DOHH2 (cell line): ENCODE measurements around the gene S100A3.

Source experiments
- H3F3A ChIP-seq: fragments of 200-600 bp; sonication (generic), shearing (Covaris generic); 2 replicates; pipeline ENCODE4 v1.6.0; 2016; ENCODE audit warnings: antibody characterized with exemption, mild to moderate bottlenecking; ENCODE audit not compliant: control insufficient read depth, insufficient read depth
- H3K27ac ChIP-seq: fragments of 200-600 bp; sonication (generic); 2 replicates; pipeline ENCODE4 v1.5.1; 2014; ENCODE audit warnings: low read depth, mild to moderate bottlenecking, low read length, moderate library complexity
- H3K27me3 ChIP-seq: fragments of 200-600 bp; sonication (generic); 2 replicates; pipeline ENCODE4 v1.6.1; 2014; ENCODE audit warnings: mild to moderate bottlenecking, low read length, mixed read lengths; ENCODE audit not compliant: control insufficient read depth
- H3K36me3 ChIP-seq: fragments of 200-600 bp; sonication (generic); 2 replicates; pipeline ENCODE4 v1.6.1; 2014; ENCODE audit warnings: mild to moderate bottlenecking, low read length, moderate library complexity, mixed read lengths; ENCODE audit not compliant: control insufficient read depth
- H3K4me1 ChIP-seq: fragments of 200-600 bp; sonication (generic); 2 replicates; pipeline ENCODE4 v1.6.1; 2014; ENCODE audit warnings: mild to moderate bottlenecking, low read length, mixed read lengths; ENCODE audit not compliant: control insufficient read depth
- H3K4me2 ChIP-seq: fragments of 200-600 bp; sonication (generic); 2 replicates; pipeline ENCODE4 v1.6.0; 2014; ENCODE audit warnings: mild to moderate bottlenecking, low read length, moderate library complexity
- H3K4me3 ChIP-seq: fragments of 200-600 bp; sonication (generic); 2 replicates; pipeline ENCODE4 v1.5.1; 2014; ENCODE audit warnings: mild to moderate bottlenecking, low read length, mixed read lengths
- H3K79me2 ChIP-seq: fragments of 200-600 bp; sonication (generic); 2 replicates; pipeline ENCODE4 v1.6.1; 2014; ENCODE audit warnings: mild to moderate bottlenecking, low read length, mixed read lengths; ENCODE audit not compliant: control insufficient read depth
- H3K9me2 ChIP-seq: fragments of 200-600 bp; sonication (generic); replicated peaks from 2 replicates; pipeline ENCODE4 v1.6.1; 2014; ENCODE audit warnings: mild to moderate bottlenecking, low read length, mixed read lengths; ENCODE audit not compliant: control insufficient read depth
- H3K9me3 ChIP-seq: fragments of 200-600 bp; sonication (generic); 2 replicates; pipeline ENCODE4 v1.6.1; 2014; ENCODE audit warnings: antibody characterized with exemption, low read length, mixed read lengths; ENCODE audit not compliant: control insufficient read depth, insufficient read depth
- H4K20me1 ChIP-seq: fragments of 200-600 bp; sonication (generic); 2 replicates; pipeline ENCODE4 v1.6.0; 2014; ENCODE audit warnings: low read depth, mild to moderate bottlenecking, antibody characterized with exemption, low read length, moderate library complexity; ENCODE audit not compliant: control insufficient read depth, insufficient read depth
- EZH2phosphoT487 ChIP-seq: fragments of 200-600 bp; sonication (generic); IDR thresholded peaks from 2 replicates; pipeline ENCODE4 v1.6.1; 2017; ENCODE audit warnings: borderline replicate concordance, mild to moderate bottlenecking, antibody characterized with exemption, low read length, moderate library complexity, mixed read lengths
- TF ChIP-seq, protein P1 (sequence below): fragments of 200-600 bp; sonication (generic); IDR thresholded peaks from one replicate; pipeline ENCODE4 v1.5.1; 2014; ENCODE audit warnings: antibody characterized with exemption, mild to moderate bottlenecking, low read depth, low read length; ENCODE audit not compliant: poor library complexity, severe bottlenecking

Gene S100A3

GRCh38 chr1:153513666-153514065 lies 35.4 kb downstream of the S100A3 start:
- no peaks in the 10 kb centered on the region for H3F3A ChIP-seq
- H3K9me3 ChIP-seq, result no peaks in the 10 kb centered on the region
- no peaks in the 10 kb centered on the region for H3K36me3 ChIP-seq
- H4K20me1 ChIP-seq, result no peaks in the 10 kb centered on the region
- peaks cover 5% of the 10 kb centered on the region; the same call in 1 of the 2 replicates for H3K4me1 ChIP-seq
- H3K27me3 ChIP-seq, result 0 out of 2 replicates have a peak, but pooled peaks cover 3% of the 10 kb centered on the region
- no peak overlapping the region for H3K27ac ChIP-seq
- TF ChIP-seq, protein P1, sequence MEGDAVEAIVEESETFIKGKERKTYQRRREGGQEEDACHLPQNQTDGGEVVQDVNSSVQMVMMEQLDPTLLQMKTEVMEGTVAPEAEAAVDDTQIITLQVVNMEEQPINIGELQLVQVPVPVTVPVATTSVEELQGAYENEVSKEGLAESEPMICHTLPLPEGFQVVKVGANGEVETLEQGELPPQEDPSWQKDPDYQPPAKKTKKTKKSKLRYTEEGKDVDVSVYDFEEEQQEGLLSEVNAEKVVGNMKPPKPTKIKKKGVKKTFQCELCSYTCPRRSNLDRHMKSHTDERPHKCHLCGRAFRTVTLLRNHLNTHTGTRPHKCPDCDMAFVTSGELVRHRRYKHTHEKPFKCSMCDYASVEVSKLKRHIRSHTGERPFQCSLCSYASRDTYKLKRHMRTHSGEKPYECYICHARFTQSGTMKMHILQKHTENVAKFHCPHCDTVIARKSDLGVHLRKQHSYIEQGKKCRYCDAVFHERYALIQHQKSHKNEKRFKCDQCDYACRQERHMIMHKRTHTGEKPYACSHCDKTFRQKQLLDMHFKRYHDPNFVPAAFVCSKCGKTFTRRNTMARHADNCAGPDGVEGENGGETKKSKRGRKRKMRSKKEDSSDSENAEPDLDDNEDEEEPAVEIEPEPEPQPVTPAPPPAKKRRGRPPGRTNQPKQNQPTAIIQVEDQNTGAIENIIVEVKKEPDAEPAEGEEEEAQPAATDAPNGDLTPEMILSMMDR, result no peak
- no peak for TF ChIP-seq EZH2phosphoT487
- H3K4me3 ChIP-seq, result no peak overlapping the region
- H3K4me2 ChIP-seq, result no peak overlapping the region
- H3K9me2 ChIP-seq, result no peaks in the 10 kb centered on the region
- H3K79me2 ChIP-seq, result no peaks in the 10 kb centered on the region

DNA sequence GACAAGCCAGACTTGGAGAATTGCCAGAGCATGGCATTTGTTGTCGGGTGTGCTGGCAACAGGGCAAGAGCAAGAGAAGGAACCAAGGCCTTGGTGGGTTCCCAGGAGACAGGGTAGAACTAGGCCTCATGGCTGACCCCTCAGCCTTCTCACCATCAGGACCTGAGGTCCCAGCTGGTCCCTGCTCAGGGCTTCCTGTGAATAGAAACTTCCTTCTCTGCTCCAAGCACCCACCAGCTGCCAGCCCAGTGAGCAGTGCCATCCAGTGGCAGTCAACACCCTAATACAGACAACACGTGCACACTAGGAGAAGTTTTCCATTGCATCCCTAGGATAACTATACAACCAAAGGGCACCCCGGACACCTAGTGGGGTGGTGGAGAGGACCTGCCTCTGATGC lies 36.0 kb downstream of the S100A3 start:
- Histone ChIP-seq H3F3A (no peaks in the 10 kb centered on the region), H4K20me1 (no peaks in the 10 kb centered on the region), H3K27me3 (0 out of 2 replicates have a peak, but pooled peaks cover 3% of the 10 kb centered on the region), H3K79me2 (no peaks in the 10 kb centered on the region), H3K4me3 (no peak overlapping the region), H3K4me2 (no peak overlapping the region), H3K36me3 (no peaks in the 10 kb centered on the region), H3K9me2 (no peaks in the 10 kb centered on the region), H3K9me3 (no peaks in the 10 kb centered on the region), H3K4me1 (peaks cover 5% of the 10 kb centered on the region; the same call in 1 of the 2 replicates), H3K27ac (no peak overlapping the region)
- TF ChIP-seq, protein P1, result no peak
- no peak for TF ChIP-seq EZH2phosphoT487

GRCh38 chr1:153510984-153511410 lies 38.1 kb downstream of the S100A3 start:
- Histone ChIP-seq H3K9me3 (no peaks in the 10 kb centered on the region), H3K4me1 (peaks cover 5% of the 10 kb centered on the region; the same call in 1 of the 2 replicates), H3K4me3 (no peak overlapping the region), H3K9me2 (no peaks in the 10 kb centered on the region), H3K27ac (no peak overlapping the region), H3K79me2 (no peaks in the 10 kb centered on the region), H3K4me2 (no peak overlapping the region), H3K27me3 (0 out of 2 replicates have a peak, but pooled peaks cover under 1% of the 10 kb centered on the region), H4K20me1 (no peaks in the 10 kb centered on the region), H3K36me3 (no peaks in the 10 kb centered on the region), H3F3A (no peaks in the 10 kb centered on the region)
- TF ChIP-seq, protein P1, result peak; percentile 86
- TF ChIP-seq EZH2phosphoT487, result no peak
